GM20000 (cell line): ENCODE results near the gene TNN.
A peak's percentile ranks its signal among the peaks of the same experiment; 100 is the strongest.

Source experiments
- DNase-seq: peaks from one replicate; pipeline ENCODE4 v3.0.0; 2012; ENCODE audit warnings: low spot score
- CTCF ChIP-seq: IDR thresholded peaks from 2 replicates; pipeline ENCODE4 v1.5.1; 2012; ENCODE audit warnings: mild to moderate bottlenecking, control low read depth; ENCODE audit errors: extremely low read depth, missing control alignments

Gene TNN

GRCh38 chr1:175179837-175180590 lies 112.4 kb downstream of the TNN start:
- no peak for TF ChIP-seq CTCF
- DNase-seq, result no peak

GRCh38 chr1:175182201-175182746 lies 114.6 kb downstream of the TNN start:
- no peak for TF ChIP-seq CTCF
- DNase-seq, result no peak

- no peak for TF ChIP-seq CTCF
- DNase-seq, result no peak
Measured at GRCh38 chr1:175183586-175183985, 116.0 kb downstream of the TNN start.

GRCh38 chr1:175185903-175186302 lies 118.3 kb downstream of the TNN start:
- TF ChIP-seq CTCF, result no peak
- no peak for DNase-seq

GRCh38 chr1:175186433-175187160 lies 119.0 kb downstream of the TNN start:
- no peak for TF ChIP-seq CTCF
- DNase-seq, result no peak

GRCh38 chr1:175188936-175189335 lies 121.3 kb downstream of the TNN start:
- peak; percentile 78 for DNase-seq
- no peak for TF ChIP-seq CTCF

GRCh38 chr1:175191659-175192058 lies 124.0 kb downstream of the TNN start:
- TF ChIP-seq CTCF, result no peak
- peak; percentile 64 for DNase-seq
